ENCODE measurements around the gene MYD88.

The MYD88 gene

DNA sequence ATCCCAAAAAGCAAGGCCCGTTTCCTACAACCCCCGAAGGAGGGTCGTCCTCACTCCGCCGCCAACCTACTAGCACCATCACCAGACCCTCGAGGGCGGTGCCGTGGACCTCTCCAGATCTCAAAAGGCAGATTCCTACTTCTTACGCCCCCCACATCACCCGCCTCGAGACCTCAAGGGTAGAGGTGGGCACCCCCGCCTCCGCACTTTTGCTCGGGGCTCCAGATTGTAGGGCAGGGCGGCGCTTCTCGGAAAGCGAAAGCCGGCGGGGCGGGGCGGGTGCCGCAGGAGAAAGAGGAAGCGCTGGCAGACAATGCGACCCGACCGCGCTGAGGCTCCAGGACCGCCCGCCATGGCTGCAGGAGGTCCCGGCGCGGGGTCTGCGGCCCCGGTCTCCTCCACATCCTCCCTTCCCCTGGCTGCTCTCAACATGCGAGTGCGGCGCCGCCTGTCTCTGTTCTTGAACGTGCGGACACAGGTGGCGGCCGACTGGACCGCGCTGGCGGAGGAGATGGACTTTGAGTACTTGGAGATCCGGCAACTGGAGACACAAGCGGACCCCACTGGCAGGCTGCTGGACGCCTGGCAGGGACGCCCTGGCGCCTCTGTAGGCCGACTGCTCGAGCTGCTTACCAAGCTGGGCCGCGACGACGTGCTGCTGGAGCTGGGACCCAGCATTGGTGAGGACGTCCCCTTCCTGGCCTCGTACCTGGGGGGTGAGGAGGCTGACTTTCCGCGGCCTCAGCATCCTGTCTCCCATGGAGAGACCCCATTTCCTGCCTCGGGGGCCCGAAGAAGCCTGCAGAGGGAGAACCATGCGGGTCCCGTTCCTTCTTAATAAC lies at the start of gene MYD88:
TSS of gene MYD88 (plus strand) at position 313 of the 842 bp plus-strand sequence. CDS start at position 353, 40 bp downstream.
- peak within 1 kb of the TSS; percentile 77 for H3K4me3 ChIP-seq (ENCODE audit: low read depth, low read length)
- no peak for DNase-seq (ENCODE audit: low read depth)
- TF ChIP-seq, protein P1, sequence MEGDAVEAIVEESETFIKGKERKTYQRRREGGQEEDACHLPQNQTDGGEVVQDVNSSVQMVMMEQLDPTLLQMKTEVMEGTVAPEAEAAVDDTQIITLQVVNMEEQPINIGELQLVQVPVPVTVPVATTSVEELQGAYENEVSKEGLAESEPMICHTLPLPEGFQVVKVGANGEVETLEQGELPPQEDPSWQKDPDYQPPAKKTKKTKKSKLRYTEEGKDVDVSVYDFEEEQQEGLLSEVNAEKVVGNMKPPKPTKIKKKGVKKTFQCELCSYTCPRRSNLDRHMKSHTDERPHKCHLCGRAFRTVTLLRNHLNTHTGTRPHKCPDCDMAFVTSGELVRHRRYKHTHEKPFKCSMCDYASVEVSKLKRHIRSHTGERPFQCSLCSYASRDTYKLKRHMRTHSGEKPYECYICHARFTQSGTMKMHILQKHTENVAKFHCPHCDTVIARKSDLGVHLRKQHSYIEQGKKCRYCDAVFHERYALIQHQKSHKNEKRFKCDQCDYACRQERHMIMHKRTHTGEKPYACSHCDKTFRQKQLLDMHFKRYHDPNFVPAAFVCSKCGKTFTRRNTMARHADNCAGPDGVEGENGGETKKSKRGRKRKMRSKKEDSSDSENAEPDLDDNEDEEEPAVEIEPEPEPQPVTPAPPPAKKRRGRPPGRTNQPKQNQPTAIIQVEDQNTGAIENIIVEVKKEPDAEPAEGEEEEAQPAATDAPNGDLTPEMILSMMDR (IDR thresholded peaks at IDR 0.05; ENCODE audit: low read depth, low read length, missing control alignments): no peak
- in situ Hi-C loops (cut with HindIII; ENCODE audit: low sequenced_read_pairs): no loop called here

DNA sequence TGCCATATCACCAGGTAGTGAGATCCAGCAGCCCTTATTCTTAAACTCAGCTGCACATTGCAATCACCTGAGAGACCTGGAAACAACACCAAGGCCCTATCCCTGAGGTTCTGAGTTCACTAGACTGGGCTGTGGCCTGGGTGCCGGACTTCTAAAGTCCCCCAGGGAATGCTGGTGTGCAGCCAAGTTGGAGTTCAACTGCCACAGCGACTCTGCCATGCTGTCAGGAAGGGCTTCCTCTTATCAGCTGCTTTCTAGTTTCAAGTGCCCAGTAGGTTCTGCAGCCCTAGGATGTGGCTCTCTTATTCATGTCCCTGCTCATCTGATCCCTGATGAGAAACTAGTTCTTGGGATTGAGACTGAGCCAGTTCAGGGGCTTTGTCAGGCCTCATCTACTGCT lies 49.3 kb upstream of the MYD88 start:
- DNase-seq (ENCODE audit: low read depth): no peak
- H3K4me3 ChIP-seq (ENCODE audit: low read depth, low read length): no peak overlapping the region
- TF ChIP-seq, protein P1 (IDR thresholded peaks at IDR 0.05; ENCODE audit: low read depth, low read length, missing control alignments): no peak
- in situ Hi-C loops (cut with HindIII; ENCODE audit: low sequenced_read_pairs): loop anchor here (5.0 kb wide), 1 partner anchor 38 kb away; no protein-coding TSS in a partner anchor

DNA sequence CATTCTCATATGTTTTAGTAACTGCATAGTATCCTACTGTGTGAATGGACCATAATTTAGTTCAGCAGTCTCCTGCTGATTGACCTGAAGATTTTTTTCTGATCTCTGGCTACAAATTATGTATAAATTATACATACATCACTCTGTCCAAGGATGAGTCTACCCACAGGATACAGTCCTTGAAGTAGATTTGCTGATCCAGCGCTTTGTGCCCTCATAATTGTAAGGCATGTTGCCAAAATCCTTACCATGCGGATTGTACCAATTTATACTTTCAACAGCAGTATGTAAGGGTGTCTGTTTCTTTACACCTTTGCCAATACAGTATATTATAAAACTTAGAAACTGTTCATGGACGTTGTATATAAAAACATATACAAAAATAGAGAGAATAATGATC lies 48.0 kb upstream of the MYD88 start:
- in situ Hi-C loops (cut with HindIII; ENCODE audit: low sequenced_read_pairs): no loop called here
- no peak overlapping the region for H3K4me3 ChIP-seq (ENCODE audit: low read depth, low read length)
- DNase-seq (ENCODE audit: low read depth): no peak

DNA sequence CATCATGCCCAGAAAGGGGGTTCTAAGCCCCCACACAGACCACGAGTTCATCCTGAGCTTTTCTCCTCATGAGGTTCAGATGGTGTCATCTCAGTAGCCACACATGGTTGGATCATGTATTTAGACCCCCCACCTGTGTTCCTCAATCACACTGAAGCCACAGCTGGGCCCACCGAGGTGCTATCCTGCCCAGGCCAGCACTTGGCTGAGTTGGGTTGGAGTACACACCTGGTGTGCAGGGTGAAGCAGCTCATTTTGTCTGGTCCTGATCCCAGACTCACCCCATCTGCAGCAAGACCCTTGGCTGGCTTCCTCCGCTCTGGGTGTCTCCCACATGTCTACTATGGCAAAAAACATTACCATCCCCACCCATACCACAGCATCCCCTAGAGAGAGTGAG lies 43.5 kb upstream of the MYD88 start:
- in situ Hi-C loops (cut with HindIII; ENCODE audit: low sequenced_read_pairs): no loop called here
- no peak overlapping the region for H3K4me3 ChIP-seq (ENCODE audit: low read depth, low read length)
- DNase-seq (ENCODE audit: low read depth): no peak
- TF ChIP-seq, protein P1 (IDR thresholded peaks at IDR 0.05; ENCODE audit: low read depth, low read length, missing control alignments): no peak

More for the DNA sequence above, 48.0 kb upstream of the MYD88 start:
- TF ChIP-seq, protein P1 (IDR thresholded peaks at IDR 0.05; ENCODE audit: low read depth, low read length, missing control alignments): no peak

DNA sequence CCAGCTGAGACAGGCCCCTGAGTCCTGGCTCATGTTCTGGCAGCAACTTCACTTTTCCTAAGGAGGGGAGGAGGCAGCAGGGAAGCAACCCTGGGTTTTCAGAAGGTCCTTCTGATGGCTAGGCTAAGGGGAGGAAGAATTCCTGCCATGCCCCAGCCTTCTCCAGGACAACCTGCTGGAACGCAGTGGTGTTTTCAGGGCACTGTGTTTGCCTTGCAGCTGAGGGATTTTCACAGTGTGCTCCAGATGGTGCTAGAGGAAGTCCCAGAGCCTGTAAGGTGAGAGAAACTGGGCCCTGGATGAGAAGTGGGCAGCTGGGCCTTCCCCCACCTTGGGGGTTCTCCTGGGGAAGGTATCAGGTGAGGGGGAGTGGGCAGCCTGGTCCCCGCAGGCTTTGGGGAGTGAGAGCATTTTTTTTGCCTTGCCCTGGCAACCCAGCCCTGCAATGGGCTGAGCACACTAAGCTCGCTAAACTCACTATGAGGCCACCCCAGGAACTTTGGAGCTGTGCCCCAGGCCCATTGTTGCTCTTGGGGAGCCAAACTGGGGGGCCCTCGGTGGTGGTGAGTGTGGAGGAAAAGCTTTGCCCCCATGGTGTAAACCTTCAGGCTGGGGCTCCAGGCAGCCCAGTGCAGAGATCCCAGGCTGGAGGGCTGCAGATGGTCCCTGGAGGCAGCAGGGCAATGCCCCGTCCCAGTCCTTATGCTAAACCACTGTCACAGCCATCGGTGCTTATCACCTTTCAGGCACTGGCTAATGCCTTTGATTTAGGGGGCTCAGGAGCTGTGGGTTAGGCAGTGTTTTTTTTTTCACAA lies 42.6 kb upstream of the MYD88 start:
- no peak for DNase-seq (ENCODE audit: low read depth)
- in situ Hi-C loops (cut with HindIII; ENCODE audit: low sequenced_read_pairs): no loop called here
- TF ChIP-seq, protein P1 (IDR thresholded peaks at IDR 0.05; ENCODE audit: low read depth, low read length, missing control alignments): no peak

More for the DNA sequence above, 42.6 kb upstream of the MYD88 start:
- no peak overlapping the region for H3K4me3 ChIP-seq (ENCODE audit: low read depth, low read length)

Data from astrocyte of the cerebellum (primary cell).